HG03139 (cell line): ENCODE data around the gene CRMP1.

Source experiments
- ATAC-seq: cut with Tn5 transposase; IDR thresholded peaks from one replicate; pipeline ENCODE4 v1.9.1; 2021; ENCODE audit not compliant: unreplicated experiment

Gene CRMP1

DNA sequence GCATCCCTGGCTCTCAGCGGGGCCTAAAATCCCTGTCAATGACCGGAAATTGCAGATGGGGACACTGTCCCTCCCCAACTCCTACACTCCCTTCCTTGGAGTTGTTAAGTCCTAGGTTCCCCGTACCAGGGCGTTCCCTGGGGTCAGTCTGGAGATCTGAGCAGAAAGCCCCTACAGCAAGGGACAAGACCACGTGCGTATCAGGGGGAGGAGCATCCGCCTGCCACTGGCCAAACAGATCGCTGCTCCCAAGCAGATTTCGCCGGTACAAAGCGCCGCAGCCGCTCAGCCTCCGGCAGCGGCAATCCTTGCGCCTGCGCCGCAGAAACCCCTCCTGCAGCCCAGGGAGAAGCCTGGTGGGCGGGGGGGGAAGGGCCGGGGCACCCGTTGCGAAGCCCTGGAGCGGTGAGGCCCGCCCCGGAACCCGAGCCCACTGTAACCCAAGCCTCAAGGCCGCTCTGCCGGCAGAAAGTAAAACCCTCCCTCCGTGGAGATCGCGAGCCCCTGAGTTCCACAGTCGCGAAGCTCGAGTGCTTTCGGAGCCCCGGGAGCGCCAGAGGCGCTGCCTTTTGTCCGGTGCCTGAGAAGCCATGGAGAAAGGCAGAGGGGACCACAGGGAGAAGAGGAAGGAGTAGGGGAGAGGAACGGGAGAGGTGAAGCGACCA is 2.7 kb downstream of the CRMP1 start:
- ATAC-seq, result no peak

DNA sequence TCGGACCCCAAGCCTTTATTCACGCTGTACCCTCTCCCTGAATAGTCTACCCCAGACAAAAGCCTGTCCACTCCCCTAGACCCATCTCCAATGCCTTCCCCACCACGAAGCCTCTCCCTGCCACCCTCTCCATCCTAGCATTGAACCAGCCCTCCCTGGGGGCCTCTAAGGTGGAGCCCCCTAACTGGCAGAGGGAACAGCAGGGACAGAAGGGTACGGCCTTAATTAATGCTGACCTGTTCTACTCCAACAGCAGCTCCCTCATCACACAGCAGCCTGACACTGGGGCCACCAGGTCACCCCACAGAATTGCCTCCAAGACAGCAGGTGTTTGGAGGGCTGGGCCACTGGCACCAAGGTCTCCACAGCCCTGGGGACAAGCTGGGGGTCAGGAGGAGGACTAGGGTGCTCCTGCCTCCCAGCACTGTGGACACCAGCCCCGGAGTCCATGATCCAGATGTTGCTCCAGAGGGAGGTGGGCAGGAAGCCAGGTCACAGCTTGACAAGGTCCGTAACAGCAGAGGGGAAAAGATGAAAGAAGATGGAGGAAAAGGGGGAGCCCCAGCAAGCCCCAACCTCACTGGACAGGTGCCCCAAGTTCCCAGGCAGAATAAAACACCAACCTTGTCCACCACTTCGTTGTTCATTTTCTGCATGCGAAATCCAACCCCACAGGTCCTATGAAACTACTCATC is 3.7 kb downstream of the CRMP1 start:
- no peak for ATAC-seq

DNA sequence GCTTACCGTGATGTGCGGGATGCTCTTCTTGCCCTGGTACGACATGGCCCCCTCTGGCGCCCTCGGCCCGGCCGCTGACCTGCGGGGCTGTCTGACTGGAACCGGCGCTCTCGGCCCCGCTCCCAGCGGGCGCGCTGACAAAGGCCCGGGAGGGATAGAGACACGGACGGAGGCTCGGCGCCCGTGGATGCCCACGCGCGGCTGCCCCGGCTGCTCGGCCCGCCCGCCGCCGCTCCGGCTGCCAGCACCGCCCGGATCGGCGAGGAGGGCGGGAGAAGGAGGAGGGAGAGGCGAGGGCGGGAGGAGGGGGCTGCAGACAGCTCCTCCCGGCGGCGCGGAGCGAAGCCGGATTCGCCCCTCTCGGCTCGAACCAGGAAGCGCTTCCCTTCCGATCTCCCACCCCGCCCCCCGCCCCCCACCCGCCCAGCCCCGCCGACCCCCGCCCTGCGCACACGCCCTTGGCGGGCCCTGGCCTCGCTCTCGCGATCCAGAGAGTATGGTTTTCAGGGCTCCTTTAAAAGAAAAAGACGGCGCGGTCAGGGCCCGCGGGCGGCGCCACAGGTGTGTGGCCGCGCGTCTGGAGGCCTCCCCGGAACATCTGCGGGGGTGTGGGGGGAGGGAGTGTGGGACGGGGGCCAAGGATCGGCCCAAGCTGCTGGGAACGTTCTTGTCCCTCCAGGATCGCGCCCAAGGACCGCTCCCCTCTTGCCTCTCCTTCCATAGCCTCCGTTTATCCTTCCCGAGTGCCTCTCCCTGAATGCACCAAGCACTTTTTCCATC is 4.5 kb downstream of the CRMP1 start:
- no peak for ATAC-seq

DNA sequence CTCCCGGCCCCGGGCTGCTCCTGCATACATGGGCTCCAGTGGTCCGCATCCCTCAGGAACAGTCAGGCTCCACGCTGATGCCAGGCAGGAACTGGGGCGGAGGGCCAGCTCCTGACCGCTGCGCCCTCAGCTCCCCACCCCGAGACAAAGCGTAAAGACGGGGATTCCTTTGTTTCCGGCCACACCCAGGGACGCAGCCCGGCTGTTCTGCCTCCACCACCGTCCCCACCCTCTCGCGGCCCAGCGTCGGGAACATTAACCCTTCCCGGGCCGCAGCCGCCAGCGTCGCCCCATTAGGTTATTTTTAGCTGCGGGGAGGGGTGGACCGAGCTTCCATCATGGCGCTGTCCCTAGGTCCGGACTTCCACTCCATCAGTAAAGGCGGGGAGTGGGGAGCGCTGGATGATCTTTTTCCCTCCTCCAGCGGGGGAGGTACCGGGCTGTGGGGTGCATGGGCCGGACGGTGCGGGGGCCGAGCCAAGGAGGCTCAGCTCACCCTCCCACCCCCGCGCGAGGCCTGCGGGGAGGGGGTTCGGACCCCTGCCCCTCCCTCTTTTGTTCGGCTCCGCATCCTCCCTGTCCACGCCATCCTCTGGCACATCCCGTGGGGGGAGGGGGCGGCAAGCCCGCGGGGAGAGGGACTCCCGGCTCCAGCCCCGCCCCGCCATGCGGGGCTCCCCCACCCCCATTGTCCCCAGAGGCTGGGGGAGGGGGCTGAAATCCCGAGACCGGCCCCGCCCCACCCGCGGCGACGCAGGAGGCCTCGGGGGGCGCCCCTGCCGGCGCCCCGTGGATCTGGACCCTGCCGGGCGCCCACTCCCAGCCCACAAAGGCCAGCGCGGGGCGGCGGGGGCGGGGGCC is 5.3 kb downstream of the CRMP1 start:
- ATAC-seq, result no peak

DNA sequence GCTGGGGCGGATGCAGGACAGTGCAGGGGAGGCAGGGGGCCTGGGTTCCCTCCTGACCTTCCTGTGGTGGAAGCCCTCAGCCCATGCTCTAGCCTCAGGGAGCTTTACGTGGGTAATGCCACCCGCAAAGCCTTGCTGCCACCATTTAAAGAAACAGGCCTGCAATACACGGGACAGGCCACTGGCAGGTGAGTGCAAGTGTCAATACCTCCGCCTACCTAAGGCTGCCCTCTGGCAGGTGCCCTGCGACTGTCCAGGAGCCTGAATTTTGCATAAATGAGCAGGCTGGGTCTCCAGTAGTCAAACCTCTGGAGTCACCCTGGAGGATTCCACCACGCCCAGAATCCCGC is 5.9 kb downstream of the CRMP1 start:
- no peak for ATAC-seq

DNA sequence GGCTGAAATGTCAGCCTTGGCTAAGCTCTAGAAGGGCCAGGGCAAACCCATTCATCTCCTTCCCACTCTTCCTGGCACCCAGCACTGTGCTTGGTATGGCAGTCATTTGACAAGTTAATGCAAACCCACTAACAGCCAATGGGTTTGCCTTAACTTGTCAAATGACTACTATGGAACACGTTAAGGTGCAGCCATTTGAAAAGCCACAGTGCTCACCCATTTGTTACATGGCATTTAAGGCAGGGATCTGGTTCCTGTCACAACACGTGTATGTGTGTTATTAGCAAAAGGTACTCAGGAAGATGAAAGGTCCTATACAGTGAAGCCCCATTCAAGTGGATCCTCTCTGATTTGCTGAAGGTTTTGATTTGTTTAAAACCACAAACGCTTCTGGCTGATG is 7.2 kb downstream of the CRMP1 start:
- ATAC-seq, result no peak

DNA sequence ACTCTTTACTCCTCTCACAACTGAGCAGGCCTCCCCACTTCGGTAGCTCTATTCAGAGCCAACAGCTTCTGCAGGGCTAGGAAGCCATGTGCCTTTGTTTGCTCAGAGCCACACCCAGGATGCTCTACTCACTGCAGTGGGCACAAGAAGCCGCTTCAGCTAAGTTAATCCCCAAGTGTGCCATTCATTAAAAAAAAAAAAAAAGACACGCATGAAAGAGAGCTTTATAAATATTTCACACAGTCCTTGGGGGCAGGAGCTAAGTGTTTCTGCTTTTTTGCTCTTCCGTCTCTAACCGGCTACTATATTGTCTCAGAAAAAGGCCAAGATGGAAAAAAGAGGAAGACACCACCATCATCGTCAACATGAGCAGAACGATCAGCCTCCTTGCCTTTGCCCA is 8.1 kb downstream of the CRMP1 start:
- no peak for ATAC-seq

DNA sequence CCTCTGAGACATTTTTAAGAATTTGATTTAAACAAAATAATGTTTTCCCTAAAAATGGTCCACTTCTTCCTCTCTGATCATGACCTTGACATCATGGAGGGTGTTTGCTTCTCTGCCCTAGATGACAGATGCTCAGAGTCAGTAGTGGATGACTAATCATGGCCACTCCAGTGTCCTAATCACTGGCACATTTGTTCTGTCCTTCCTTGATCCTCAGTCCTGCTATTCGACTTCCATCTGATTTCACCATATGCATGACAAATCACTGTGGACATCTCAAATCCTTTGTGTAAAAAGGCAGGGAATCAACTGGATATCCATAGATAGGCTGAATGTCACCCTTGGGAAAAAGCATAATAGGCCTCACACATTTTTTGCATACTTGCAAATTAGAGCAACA is 9.0 kb downstream of the CRMP1 start:
- ATAC-seq, result no peak

DNA sequence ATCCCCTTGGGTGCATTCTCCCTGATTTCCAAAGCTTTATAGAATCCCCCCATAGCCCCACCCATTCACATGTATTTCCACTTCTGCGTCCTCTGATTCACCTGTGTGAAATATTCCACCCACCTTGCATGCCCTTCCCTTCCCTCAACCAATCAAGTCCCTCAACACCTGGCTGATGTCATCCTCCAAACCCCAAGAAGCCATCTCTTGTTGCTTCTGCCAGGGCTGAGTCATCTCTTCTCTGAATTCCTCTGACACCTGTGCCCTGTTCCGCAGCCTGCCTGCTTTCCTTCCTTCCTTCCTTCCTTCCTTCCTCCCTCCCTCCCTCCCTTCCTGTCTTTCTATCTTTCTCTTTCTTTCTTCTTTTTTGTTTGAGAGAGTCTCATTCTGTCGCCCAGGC is 9.9 kb downstream of the CRMP1 start:
- ATAC-seq, result no peak

DNA sequence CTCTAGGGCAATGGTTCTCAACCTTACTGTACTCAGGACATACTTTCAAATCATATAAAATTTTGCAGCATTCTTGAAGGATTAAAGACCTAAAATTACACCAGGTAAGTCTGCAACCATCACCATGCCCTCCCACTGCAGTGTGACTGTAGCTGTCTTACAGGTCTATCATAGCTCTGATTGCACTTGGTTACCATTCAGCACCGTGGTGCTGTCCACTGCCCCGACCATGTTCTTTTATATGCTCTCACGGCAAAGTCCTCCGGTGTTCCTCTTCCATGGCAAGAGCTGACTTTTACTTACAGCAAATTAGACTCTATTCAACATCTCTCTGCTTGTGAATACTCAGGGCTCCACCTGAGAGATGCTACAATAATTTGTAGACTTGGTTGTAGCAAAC is 11.5 kb downstream of the CRMP1 start:
- ATAC-seq, result no peak

DNA sequence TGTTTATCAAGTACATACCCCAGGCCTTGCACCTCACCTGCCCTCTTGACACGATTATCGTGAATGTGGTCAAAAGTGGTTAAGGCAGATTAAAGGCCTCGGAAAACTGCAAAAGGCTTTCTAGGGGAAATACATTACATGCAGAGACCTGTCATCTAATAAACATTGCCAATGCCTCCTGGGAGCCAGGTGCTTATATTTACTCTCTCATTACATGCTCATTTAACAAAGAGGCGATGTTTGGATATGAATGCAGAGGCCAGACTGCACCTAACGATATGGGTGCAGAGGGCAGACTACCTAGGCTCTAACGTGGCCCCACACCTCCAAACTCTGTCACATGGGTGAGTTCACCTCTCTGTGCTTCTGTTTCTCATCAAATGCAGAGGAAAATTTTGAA is 14.5 kb downstream of the CRMP1 start:
- no peak for ATAC-seq

DNA sequence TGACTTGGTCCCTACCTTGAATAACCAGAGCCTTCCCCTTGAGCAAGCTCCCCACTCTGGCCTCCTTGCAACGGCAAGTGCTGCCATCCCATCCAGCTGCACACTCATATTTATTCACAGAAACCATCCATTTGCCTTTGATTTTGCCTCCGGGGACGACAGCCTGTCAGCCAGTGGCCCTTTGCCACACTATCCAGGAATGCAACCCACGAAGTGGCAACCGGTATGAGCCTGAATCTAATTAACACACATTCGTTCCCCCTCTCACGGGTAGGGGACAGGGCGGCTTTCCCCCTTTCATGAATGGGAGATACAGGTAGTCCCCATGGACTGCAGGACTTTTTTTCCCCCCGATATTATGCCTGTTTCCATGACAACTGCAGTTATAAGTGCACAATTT is 15.5 kb downstream of the CRMP1 start:
- ATAC-seq, result no peak

DNA sequence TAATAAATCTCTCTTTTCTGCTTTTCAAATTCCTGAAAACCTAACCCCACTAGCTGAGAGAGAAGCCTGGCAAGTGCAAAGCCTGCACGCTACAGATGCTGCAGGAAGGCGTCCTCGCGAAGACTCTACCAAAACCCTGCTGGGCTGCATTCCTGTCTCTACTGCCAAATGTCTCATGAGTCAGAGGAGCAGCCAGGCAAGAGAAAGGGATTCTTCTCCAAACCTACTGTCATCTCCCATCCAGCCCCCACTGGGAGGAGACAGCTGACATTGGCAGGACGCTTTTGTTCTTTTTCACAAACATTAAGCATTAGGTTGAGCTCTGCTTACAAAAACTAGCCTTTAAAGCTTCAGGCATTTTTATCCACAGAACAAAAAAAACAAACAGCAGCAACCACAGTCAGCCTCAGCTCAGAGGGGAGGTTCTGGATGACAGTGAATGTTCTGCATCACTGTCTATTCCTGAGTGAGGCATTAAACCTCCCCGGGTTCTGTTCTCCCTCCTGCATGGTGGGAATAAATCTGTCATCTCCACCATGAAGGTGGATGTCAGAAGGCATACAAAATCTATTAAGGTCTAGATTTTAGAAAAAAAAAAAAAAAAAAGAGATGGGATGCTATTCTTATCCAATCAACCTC is 18.0 kb downstream of the CRMP1 start:
- no peak for ATAC-seq

DNA sequence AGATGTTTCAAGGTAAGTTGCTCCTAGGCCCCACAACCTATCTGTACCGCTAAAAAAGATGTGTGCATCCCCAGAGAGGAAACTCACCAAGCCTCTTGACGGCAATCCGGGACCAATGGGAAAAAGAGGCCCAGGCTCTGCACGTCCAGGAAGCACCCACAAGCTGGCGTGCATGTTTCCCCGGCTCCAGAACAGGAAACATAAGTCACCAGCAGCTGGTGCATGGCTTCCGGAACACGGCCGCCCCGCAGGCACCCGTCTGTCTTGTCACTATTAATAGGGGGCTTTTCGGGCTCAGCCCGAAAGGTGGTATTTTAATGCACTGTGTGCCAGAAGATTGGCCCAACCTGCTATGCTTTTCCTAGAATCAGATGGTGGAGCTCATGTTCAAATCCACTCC is 22.2 kb downstream of the CRMP1 start:
- ATAC-seq, result no peak

DNA sequence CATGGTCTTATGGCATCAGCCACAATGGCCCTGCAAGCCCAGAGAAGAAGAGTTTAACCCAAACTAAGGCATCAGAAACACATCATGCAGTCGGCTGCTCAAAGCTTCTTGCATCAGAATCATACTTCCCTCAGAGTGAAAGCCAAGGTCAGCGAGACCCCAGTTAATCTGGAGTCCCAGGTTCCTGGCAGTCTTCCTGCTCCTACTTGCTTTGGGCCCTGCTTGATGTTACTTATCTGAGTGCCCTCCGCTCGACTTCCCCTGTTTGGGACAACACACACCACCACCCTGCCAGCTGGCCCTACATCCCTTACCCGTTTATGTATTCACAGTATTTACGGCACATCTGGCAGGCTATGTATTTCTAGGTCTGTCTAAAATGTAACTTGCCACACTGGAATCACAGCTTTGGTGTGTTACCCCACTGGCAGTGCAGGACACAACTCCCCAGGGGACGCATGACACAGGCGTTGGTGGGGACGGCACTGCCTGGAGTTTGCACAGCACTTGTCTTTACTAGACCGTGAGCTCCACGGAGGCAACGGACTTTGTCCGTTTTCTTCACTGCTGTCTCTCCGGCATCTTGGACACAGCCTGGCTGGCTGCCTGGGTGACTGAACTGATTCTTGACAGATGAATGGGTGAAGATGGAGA is 22.8 kb downstream of the CRMP1 start:
- ATAC-seq, result no peak

DNA sequence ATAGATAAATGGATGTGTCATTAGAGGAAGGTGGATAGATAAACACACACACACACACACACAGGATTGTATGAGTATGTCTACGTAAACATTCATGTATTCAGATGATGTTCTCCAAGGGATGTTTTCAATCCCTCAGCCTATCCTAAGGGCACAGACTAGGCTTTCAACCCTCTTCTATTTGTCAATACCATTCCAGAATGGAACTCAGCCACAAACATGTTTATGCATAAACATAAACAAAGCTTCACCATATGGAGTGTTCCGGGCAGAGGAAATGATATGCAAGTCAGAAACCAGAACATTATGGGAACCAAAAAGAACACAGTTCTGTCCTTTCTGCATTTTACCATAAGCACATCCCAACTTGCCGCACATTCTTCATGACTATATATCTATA is 25.0 kb downstream of the CRMP1 start:
- no peak for ATAC-seq

DNA sequence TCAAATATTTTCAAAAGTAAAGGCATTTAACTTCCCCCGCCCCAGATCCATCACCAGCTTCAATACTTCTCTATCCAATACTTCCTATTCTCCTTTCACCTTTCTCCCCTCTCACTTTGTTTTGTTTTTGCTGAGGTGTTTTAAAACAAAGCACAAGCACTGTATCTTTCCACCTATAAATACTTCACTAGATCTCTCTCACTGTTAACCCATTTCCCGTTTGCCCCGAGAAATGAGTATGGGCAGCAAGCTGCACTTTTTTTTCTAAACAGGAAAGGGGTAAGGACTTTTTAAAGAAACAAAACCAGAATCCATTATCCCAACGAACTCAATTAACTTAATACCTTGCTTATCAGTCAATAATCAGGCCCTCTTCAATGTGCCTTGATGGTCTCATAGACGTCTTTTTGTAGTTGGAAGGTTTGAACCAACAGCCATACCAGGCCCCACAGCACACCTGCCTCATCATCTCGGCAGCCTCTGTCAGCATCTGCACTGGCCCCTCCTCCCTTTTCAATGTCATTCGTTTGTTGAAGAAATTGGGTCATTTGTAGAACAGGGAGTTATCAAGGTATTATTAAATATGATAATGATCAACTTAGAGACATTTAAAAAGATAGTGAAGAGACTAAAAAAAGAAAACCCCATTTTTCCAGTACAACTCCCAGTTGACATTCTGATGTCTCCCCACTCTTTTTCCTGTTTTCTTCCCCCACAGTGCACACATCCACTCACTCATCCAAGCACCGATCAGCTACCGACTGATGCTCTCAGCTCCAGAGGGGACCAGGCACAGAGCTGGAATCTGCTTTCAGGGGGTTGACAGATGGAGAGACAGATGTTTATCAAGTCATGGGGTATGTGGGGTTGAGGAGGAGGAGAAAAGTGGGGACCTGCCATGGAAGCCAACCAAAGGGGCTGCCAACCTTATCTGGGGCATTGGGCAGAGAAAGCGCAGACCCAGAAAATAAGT is 25.8 kb downstream of the CRMP1 start:
- ATAC-seq, result no peak

DNA sequence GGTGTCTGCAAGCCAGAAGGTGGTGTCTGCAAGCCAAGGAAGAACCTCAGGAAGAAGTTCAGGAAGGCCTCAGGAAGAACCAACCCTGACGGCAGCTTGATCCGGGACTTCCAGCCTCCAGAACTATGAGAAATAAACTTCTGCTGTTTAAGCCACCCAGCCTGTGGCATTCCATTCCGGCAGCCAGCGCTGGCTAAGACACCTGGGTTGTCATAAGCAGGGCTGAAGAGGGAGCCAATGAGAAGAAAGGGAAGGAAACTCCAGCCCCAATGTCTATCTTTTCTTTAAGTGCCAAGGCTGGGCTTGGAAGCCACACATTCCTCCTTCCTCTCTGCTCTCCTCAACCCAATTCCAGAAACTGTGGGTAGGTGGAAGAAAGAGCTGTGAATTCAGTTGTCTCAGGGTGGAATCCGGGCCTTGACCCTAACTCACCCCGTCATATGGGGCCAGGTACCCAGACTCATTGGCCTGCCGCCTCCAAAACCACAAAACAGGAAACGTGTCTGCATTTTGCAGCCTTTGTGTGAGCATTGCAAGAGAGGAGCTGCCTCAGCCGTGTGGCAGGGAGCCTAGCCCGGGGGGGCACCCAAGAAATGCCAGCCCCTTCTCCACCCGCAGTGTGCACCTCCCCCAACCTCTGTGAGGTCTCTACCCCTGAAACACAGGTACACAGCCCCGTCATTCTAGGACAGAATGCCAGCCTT is 26.8 kb downstream of the CRMP1 start:
- ATAC-seq, result no peak
